HepG2 (cell line): ENCODE results near the gene PITX3. TPM values are rescaled to one million over a fixed set of nuclear protein-coding genes. Genes with fewer than 3 reads are reported as not detected.

Experiments
- AFF4 ChIP-seq: sonication (generic); formaldehyde crosslinking; IDR thresholded peaks from 2 replicates; pipeline ENCODE4 v1.4.0; 2020; ENCODE audit warnings: missing genetic modification reagents
- CEBPG ChIP-seq: IDR thresholded peaks from 2 replicates; pipeline ENCODE4 v1.6.1; 2016
- HDAC6 ChIP-seq: fragments of 200-600 bp; sonication (generic); IDR thresholded peaks from 2 replicates; pipeline ENCODE4 v1.7.0; 2017; ENCODE audit warnings: mild to moderate bottlenecking, antibody characterized with exemption, low read length, low read depth
- HIVEP1 ChIP-seq: sonication (generic); formaldehyde crosslinking; IDR thresholded peaks from 2 replicates; pipeline ENCODE4 v1.4.0; 2020; ENCODE audit warnings: mild to moderate bottlenecking, missing genetic modification reagents
- HOXA5 ChIP-seq: sonication (generic); formaldehyde crosslinking; IDR thresholded peaks from 2 replicates; pipeline ENCODE4 v1.4.0; 2020; ENCODE audit warnings: missing genetic modification reagents
- MED1 ChIP-seq: sonication (generic); formaldehyde crosslinking; IDR thresholded peaks from 2 replicates; pipeline ENCODE4 v1.4.0; 2020; ENCODE audit warnings: missing genetic modification reagents
- MTF2 ChIP-seq: sonication (generic); formaldehyde crosslinking; IDR thresholded peaks from 2 replicates; pipeline ENCODE4 v1.5.0; 2020; ENCODE audit warnings: missing genetic modification reagents, borderline replicate concordance
- PHF8 ChIP-seq: sonication (generic); formaldehyde crosslinking; IDR thresholded peaks from 2 replicates; pipeline ENCODE4 v1.5.0; 2020; ENCODE audit warnings: missing genetic modification reagents
- POLR2A ChIP-seq, 2 experiments: IDR thresholded peaks; 2 replicates each; pipeline ENCODE4 v1.6.1; 2011; ENCODE audit warnings: low read depth in 2 of 2, low read length in 2 of 2, mild to moderate bottlenecking in 1 of 2, moderate library complexity in 1 of 2; ENCODE audit not compliant: insufficient read depth in 1 of 2
- RBFOX2 ChIP-seq: fragments of 200-400 bp; formaldehyde crosslinking; IDR thresholded peaks from 2 replicates; pipeline ENCODE4 v1.6.1; 2017; ENCODE audit warnings: low read depth, mild to moderate bottlenecking, low read length
- RXRA ChIP-seq: sonication (generic); formaldehyde crosslinking; IDR thresholded peaks from 2 replicates; pipeline ENCODE4 v1.5.1; 2020; ENCODE audit warnings: missing genetic modification reagents
- SNRNP70 ChIP-seq: fragments of 200-400 bp; formaldehyde crosslinking; IDR thresholded peaks from 2 replicates; pipeline ENCODE4 v1.6.1; 2017; ENCODE audit warnings: mild to moderate bottlenecking, low read depth, low read length, moderate library complexity
- SPEN ChIP-seq: sonication (generic); formaldehyde crosslinking; IDR thresholded peaks from 2 replicates; pipeline ENCODE4 v1.5.1; 2020; ENCODE audit warnings: low read depth, mild to moderate bottlenecking, missing genetic modification reagents
- TAF1 ChIP-seq: sonication (generic); formaldehyde crosslinking; IDR thresholded peaks from 2 replicates; pipeline ENCODE4 v1.4.0; 2020; ENCODE audit warnings: missing genetic modification reagents
- TEAD2 ChIP-seq: sonication (generic); formaldehyde crosslinking; IDR thresholded peaks from 2 replicates; pipeline ENCODE4 v1.9.0; 2021; ENCODE audit warnings: missing genetic modification reagents
- ZNF121 ChIP-seq: sonication (generic); formaldehyde crosslinking; IDR thresholded peaks from 2 replicates; pipeline ENCODE4 v1.5.0; 2020; ENCODE audit warnings: mild to moderate bottlenecking, missing genetic modification reagents
- ZNF326 ChIP-seq: sonication (generic); formaldehyde crosslinking; IDR thresholded peaks from 2 replicates; pipeline ENCODE4 v1.4.0; 2020; ENCODE audit warnings: missing genetic modification reagents, borderline replicate concordance
- ZNF382 ChIP-seq: sonication (generic); formaldehyde crosslinking; IDR thresholded peaks from 2 replicates; pipeline ENCODE4 v1.5.0; 2020; ENCODE audit warnings: missing genetic modification reagents, mild to moderate bottlenecking, borderline replicate concordance
- ZNF432 ChIP-seq: sonication (generic); formaldehyde crosslinking; IDR thresholded peaks from 2 replicates; pipeline ENCODE4 v1.5.0; 2020; ENCODE audit warnings: missing genetic modification reagents, mild to moderate bottlenecking, borderline replicate concordance
- ZNF484 ChIP-seq: sonication (generic); formaldehyde crosslinking; IDR thresholded peaks from 2 replicates; pipeline ENCODE4 v1.5.1; 2020; ENCODE audit warnings: mild to moderate bottlenecking, low read depth, missing genetic modification reagents, borderline replicate concordance
- ZNF773 ChIP-seq: sonication (generic); formaldehyde crosslinking; IDR thresholded peaks from 2 replicates; pipeline ENCODE4 v1.4.0; 2020; ENCODE audit warnings: missing genetic modification reagents, borderline replicate concordance
- ZNF83 ChIP-seq: sonication (generic); formaldehyde crosslinking; IDR thresholded peaks from 2 replicates; pipeline ENCODE4 v1.4.0; 2020; ENCODE audit warnings: missing genetic modification reagents, mild to moderate bottlenecking, borderline replicate concordance
- polyA plus RNA-seq, 8 experiments: library from polyadenylated mRNA; depleted of rRNA in 3 of 8; stranded (reverse) in 7 of 8; unstranded in 1 of 8; fragments of >200 nt; fragmentation: Illumina TruSeq in 4 of 8; extraction: Trizol in 4 of 8; gene quantifications; 2 replicates each; pipeline versions ENCODE4 v1.2.1 to v1.2.3, GENCODE V29; 2011 to 2016; ENCODE audit warnings: low read depth in 4 of 8, missing spikeins in 1 of 8, mixed read lengths in 1 of 8; ENCODE audit not compliant: insufficient read depth in 1 of 8
- total RNA-seq, 5 experiments: library from RNA; depleted of rRNA; stranded (reverse); fragments of >200 nt; fragmentation: Illumina TruSeq; extraction: Trizol; gene quantifications; 2 replicates each; pipeline ENCODE4 v1.2.3, GENCODE V29; 2016; ENCODE audit warnings: low read depth in 1 of 5
- TF ChIP-seq, protein P1 (sequence below): sonication (generic); formaldehyde crosslinking; IDR thresholded peaks from 2 replicates; pipeline ENCODE4 v1.5.0; 2020; ENCODE audit warnings: missing genetic modification reagents, mild to moderate bottlenecking, borderline replicate concordance
- TF ChIP-seq, protein P2 (sequence below): sonication (generic); formaldehyde crosslinking; IDR thresholded peaks from 2 replicates; pipeline ENCODE4 v1.4.0; 2020; ENCODE audit warnings: missing genetic modification reagents

The PITX3 gene
- total and polyA plus RNA-seq, 2 of the 13 experiments (the other 11 are each of a cell fraction or from before 2014, with no cell fraction given) = not detected

GRCh38 chr10:102225646-102226541, 15.4 kb downstream of the PITX3 start, which contains the start of gene ELOVL3 (continued):
- TF ChIP-seq RXRA (CRISPR knock-in tag) (peak; percentile 76; the same call in 1 of the 2 replicates), CEBPG (CRISPR knock-in tag) (no peak), ZNF121 (CRISPR knock-in tag) (no peak), PHF8 (CRISPR knock-in tag) (peak; percentile 74), HDAC6 (no peak), RBFOX2 (0 out of 2 replicates have a peak, but pooled peaks have one; percentile 24), HOXA5 (CRISPR knock-in tag) (peak; percentile 60), ZNF432 (no peak), POLR2A (IDR thresholded peaks at IDR 0.05; ENCODE audit: insufficient read depth in 1 of 2, low read depth in 2 of 2, low read length in 2 of 2) (no peak; a peak in 1 of 4 replicates), SPEN (peak; percentile 80), MED1 (peak; percentile 49; the same call in 1 of the 2 replicates), MTF2 (CRISPR knock-in tag) (no peak), TAF1 (CRISPR knock-in tag) (peak; percentile 65; the same call in 1 of the 2 replicates), AFF4 (CRISPR knock-in tag) (no peak), TEAD2 (CRISPR knock-in tag) (no peak), SNRNP70 (no peak), ZNF83 (CRISPR knock-in tag) (peak; percentile 84; the same call in 1 of the 2 replicates), ZNF484 (CRISPR knock-in tag) (peak; percentile 89; the same call in 1 of the 2 replicates), ZNF326 (CRISPR knock-in tag) (no peak), HIVEP1 (0 out of 2 replicates have a peak, but pooled peaks have one; percentile 49), ZNF382 (CRISPR knock-in tag) (no peak), ZNF773 (no peak)
- TF ChIP-seq, protein P1, sequence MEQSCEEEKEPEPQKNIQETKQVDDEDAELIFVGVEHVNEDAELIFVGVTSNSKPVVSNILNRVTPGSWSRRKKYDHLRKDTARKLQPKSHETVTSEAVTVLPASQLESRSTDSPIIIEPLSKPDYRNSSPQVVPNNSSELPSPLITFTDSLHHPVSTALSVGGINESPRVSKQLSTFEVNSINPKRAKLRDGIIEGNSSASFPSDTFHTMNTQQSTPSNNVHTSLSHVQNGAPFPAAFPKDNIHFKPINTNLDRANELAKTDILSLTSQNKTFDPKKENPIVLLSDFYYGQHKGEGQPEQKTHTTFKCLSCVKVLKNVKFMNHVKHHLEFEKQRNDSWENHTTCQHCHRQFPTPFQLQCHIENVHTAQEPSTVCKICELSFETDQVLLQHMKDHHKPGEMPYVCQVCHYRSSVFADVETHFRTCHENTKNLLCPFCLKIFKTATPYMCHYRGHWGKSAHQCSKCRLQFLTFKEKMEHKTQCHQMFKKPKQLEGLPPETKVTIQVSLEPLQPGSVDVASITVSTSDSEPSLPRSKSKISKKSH (CRISPR knock-in tag) = peak; percentile 93
- TF ChIP-seq, protein P2, sequence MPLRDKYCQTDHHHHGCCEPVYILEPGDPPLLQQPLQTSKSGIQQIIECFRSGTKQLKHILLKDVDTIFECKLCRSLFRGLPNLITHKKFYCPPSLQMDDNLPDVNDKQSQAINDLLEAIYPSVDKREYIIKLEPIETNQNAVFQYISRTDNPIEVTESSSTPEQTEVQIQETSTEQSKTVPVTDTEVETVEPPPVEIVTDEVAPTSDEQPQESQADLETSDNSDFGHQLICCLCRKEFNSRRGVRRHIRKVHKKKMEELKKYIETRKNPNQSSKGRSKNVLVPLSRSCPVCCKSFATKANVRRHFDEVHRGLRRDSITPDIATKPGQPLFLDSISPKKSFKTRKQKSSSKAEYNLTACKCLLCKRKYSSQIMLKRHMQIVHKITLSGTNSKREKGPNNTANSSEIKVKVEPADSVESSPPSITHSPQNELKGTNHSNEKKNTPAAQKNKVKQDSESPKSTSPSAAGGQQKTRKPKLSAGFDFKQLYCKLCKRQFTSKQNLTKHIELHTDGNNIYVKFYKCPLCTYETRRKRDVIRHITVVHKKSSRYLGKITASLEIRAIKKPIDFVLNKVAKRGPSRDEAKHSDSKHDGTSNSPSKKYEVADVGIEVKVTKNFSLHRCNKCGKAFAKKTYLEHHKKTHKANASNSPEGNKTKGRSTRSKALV (CRISPR knock-in tag) = no peak
